Measurements from ENCODE around the gene FBN3. TPM values are rescaled to one million over a fixed set of nuclear protein-coding genes. Genes with fewer than 3 reads are reported as not detected.

FBN3 gene
- total RNA-seq, 1 donor from 2014 or later = 0.57 TPM

GRCh38 chr19:8126511-8126910, 22.9 kb downstream of the FBN3 start:
- no peaks in the 10 kb centered on the region for H3K36me3 Mint-ChIP-seq (ENCODE audit: low read depth)
- TF ChIP-seq CTCF (IDR thresholded peaks at IDR 0.05) = no peak
- H3K27me3 Mint-ChIP-seq (ENCODE audit: low read depth) = peaks cover 18% of the 10 kb centered on the region
- H3K9me3 Mint-ChIP-seq (ENCODE audit: low read depth) = no peaks in the 10 kb centered on the region
- H3K4me3 Mint-ChIP-seq (ENCODE audit: unreplicated experiment) = no peak overlapping the region
- DNase-seq (ENCODE audit: low spot score) = no peak
- no peaks in the 10 kb centered on the region for H3K4me1 Mint-ChIP-seq (ENCODE audit: low read depth)
- no peak overlapping the region for H3K27ac Mint-ChIP-seq (ENCODE audit: unreplicated experiment)

GRCh38 chr19:8126008-8126407, 23.4 kb downstream of the FBN3 start:
- Mint-ChIP-seq H3K27ac (ENCODE audit: unreplicated experiment) (no peak overlapping the region), H3K9me3 (ENCODE audit: low read depth) (no peaks in the 10 kb centered on the region), H3K36me3 (ENCODE audit: low read depth) (no peaks in the 10 kb centered on the region), H3K4me1 (ENCODE audit: low read depth) (no peaks in the 10 kb centered on the region), H3K4me3 (ENCODE audit: unreplicated experiment) (no peak overlapping the region), H3K27me3 (ENCODE audit: low read depth) (peaks cover 18% of the 10 kb centered on the region)
- TF ChIP-seq CTCF (IDR thresholded peaks at IDR 0.05) = no peak
- no peak for DNase-seq (ENCODE audit: low spot score)

- Mint-ChIP-seq H3K36me3 (ENCODE audit: low read depth) (no peaks in the 10 kb centered on the region), H3K27me3 (ENCODE audit: low read depth) (peaks cover 19% of the 10 kb centered on the region), H3K4me1 (ENCODE audit: low read depth) (no peaks in the 10 kb centered on the region), H3K4me3 (ENCODE audit: unreplicated experiment) (no peak overlapping the region), H3K9me3 (ENCODE audit: low read depth) (no peaks in the 10 kb centered on the region), H3K27ac (ENCODE audit: unreplicated experiment) (no peak overlapping the region)
- no peak for TF ChIP-seq CTCF (IDR thresholded peaks at IDR 0.05)
- DNase-seq (ENCODE audit: low spot score) = no peak
Measured at GRCh38 chr19:8123683-8124082, 25.7 kb downstream of the FBN3 start.

- no peak overlapping the region for H3K4me3 Mint-ChIP-seq (ENCODE audit: unreplicated experiment)
- DNase-seq (ENCODE audit: low spot score) = no peak
- peaks cover 14% of the 10 kb centered on the region for H3K27me3 Mint-ChIP-seq (ENCODE audit: low read depth)
- no peak overlapping the region for H3K27ac Mint-ChIP-seq (ENCODE audit: unreplicated experiment)
- H3K4me1 Mint-ChIP-seq (ENCODE audit: low read depth) = no peaks in the 10 kb centered on the region
- H3K9me3 Mint-ChIP-seq (ENCODE audit: low read depth) = no peaks in the 10 kb centered on the region
- TF ChIP-seq CTCF (IDR thresholded peaks at IDR 0.05) = no peak
- no peaks in the 10 kb centered on the region for H3K36me3 Mint-ChIP-seq (ENCODE audit: low read depth)
Measured at GRCh38 chr19:8120636-8121480, 28.5 kb downstream of the FBN3 start.

- Mint-ChIP-seq H3K36me3 (ENCODE audit: low read depth) (no peaks in the 10 kb centered on the region), H3K27ac (ENCODE audit: unreplicated experiment) (no peak overlapping the region), H3K27me3 (ENCODE audit: low read depth) (peaks cover 8% of the 10 kb centered on the region), H3K9me3 (ENCODE audit: low read depth) (no peaks in the 10 kb centered on the region), H3K4me3 (ENCODE audit: unreplicated experiment) (no peak overlapping the region), H3K4me1 (ENCODE audit: low read depth) (peaks cover 5% of the 10 kb centered on the region)
- TF ChIP-seq CTCF (IDR thresholded peaks at IDR 0.05) = no peak
- no peak for DNase-seq (ENCODE audit: low spot score)
Measured at GRCh38 chr19:8117991-8118390, 31.4 kb downstream of the FBN3 start.

All from chondrocyte (in vitro differentiated cells).